GM19238 (cell line): ENCODE data around the gene PLXNB3.
"Not testable (repeated sequence)": the region's sequence is repeated elsewhere in the genome, so short reads cannot be mapped to it uniquely, and the experiment has no call there.

ENCODE experiments used
- DNase-seq: peaks from one replicate; pipeline ENCODE4 v3.0.0; 2011; ENCODE audit warnings: low spot score; ENCODE audit not compliant: insufficient read length

Gene PLXNB3

GRCh38 chrX:153814591-153815315 lies 50.7 kb downstream of the PLXNB3 start:
- no peak for DNase-seq

DNA sequence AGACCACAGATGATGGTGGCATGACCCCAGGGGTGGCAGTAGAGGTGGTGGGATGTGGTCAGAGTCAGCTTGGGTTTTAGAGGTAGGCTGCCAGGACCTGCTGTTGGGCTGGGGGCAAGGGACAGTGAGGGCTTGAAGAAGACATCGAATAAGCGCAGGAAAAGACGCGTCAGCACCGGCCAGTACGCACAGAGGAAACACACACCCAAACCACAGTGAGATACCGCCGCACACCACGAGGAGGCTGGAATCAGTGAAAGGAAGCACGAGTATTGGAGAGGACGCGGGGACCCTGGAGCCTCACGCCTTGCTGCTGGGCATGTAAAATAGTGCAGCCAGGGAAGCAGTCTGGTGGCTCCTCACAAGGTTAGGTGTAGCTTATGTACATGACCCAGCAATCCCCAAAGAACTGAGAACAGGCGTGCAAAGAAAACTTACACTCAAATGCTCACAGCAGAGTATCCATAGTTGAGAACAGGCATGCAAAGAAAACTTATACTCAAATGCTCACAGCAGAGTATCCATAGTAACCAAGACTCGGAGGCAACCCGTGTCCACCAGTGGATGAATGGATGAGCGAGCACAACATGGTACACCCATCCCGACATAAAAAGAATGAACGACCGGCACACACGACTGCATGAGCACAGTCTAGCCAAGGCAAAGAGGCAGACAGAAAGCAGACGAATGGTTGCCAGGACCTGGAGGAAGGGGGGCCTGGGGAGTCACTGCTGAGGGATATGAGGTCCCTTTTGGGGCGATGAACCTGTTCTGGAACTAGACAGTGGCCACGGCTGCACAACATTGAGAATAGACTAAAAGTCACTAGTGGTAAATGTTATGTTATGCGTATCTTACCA lies 53.0 kb downstream of the PLXNB3 start:
- no peak for DNase-seq

DNA sequence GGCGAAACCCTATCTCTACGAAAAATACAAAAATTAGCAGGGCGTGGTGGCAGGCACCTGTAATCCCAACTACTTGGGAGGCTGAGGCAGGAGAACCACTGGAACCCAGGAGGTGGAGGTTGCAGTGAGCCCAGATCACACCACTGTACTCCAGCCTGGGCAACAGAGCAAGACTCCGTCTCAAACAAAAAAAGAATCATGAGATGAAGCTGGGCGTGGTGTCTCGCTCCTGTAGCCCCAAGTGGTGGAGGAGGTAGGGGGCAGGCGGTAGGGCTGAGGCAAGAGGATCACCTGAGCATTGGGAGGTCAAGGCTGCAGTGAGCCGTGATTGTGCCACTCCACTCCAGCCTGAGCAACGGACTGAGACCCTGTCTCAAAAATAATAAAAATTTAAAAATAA lies 54.0 kb downstream of the PLXNB3 start:
- DNase-seq, result not testable (repeated sequence)

GRCh38 chrX:153818571-153819383 lies 54.7 kb downstream of the PLXNB3 start:
- peak; percentile 45 for DNase-seq

DNA sequence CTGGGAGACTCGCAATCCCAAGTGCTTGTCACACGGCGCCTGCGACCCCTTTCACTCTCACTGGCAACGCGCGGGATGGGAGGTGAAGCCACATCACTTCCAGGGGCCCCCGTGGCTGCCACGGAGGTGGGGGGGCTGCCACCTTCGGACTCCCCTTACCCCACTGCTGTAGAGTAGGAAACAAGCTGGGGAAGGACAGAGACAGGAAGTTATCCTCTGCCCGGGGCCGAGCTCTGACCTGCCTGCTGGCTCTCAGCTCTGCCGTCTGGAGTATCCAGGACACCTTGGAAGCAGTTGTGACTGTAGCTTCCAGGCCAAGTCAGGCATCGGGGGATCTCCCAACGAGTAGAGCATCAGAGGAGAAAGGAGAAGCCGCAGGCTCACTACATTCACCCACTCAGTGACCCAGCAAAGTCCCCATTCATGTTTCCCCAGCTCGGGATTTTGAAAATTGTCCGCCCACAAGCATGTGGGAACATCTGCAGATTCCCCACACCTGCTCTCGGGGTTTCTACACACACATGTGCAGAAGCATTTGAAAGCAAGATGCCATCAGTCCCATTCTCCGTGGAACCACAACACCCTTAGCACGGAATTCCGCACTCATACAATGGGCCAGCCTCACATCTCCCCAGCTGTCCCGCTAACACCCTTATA lies 55.5 kb downstream of the PLXNB3 start:
- DNase-seq, result peak; percentile 3

GRCh38 chrX:153820601-153821000 lies 56.6 kb downstream of the PLXNB3 start:
- DNase-seq, result peak; percentile 0

- DNase-seq, result peak; percentile 2
Measured at GRCh38 chrX:153821066-153821465, 57.0 kb downstream of the PLXNB3 start.

DNA sequence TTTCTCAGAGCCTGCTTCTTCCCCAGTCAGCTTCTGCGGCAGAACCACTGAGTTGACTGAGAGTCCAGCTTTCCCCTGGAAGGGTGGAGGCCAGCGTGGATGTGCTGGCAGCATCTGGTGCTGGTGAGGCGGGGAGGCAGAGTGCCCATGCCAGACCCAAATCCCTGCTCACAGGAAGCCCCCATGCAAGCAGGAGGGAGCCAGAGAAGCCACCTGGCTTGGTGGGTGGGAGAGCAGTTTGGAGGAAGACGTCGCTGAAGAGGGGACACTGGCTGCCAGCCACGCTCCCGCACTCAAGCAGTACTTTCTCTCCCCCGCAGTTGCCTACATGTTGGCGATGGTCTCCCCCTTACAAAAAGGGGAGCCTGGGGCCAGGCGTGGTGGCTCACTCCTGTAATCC lies 60.3 kb downstream of the PLXNB3 start:
- DNase-seq, result no peak

GRCh38 chrX:153825042-153825441 lies 61.0 kb downstream of the PLXNB3 start:
- no peak for DNase-seq
